ENCODE data around the gene CCSER2. TPM values are rescaled to one million over a fixed set of nuclear protein-coding genes. Genes with fewer than 3 reads are reported as not detected.
A peak's percentile ranks its signal among the peaks of the same experiment; 100 is the strongest.
"Not testable (repeated sequence)": the region's sequence is repeated elsewhere in the genome, so short reads cannot be mapped to it uniquely, and the experiment has no call there.

The CCSER2 gene
- total RNA-seq, 2 donors from 2014 or later = 119 to 131 TPM

- intact Hi-C loops (cut with DNase I) = no loop called here
- DNase-seq (no peak), ATAC-seq (no peak)
Observed at GRCh38 chr10:84310470-84310869, 17.9 kb upstream of the CCSER2 start.

DNA sequence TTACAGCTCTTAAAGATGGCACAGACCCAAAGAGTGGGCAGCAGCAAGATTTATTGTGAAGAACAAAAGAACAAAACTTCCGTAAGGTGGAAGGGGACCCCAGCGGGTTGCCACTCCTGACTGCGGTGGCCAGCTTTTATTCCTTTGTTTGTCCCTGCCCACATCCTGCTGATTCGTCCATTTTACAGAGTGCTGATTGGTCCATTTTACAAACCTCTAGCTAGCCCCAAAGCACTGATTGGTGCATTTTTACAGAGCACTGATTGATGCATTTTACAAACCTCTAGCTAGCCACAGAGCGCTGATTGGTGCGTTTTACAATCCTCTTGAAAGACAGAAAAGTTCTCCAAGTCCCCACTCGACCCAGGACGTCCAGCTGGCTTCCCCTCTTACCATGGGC is 16.8 kb upstream of the CCSER2 start:
- intact Hi-C loops (cut with DNase I) = no loop called here
- DNase-seq (no peak), ATAC-seq (no peak)

DNA sequence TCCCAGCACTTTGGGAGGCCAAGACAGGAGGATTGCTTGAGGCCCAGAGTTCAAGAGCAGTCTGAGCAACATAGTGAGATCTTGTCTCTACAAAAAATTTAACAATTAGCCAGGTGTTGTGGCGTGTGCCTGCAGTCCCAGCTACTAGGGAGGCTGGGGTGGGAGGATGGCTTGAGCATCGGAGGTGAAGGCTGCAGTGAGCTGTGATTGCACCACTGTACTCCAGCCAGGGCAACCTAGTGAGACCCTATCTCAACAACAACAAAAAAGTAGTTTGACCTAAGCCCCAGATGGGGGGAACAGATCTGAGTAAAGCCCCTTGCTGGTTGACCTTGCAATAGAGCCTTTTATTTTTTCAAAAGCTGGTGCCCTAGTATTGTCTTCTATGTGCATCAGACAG is 15.6 kb upstream of the CCSER2 start:
- ATAC-seq (no peak), DNase-seq (no peak)
- intact Hi-C loops (cut with DNase I) = no loop called here

DNA sequence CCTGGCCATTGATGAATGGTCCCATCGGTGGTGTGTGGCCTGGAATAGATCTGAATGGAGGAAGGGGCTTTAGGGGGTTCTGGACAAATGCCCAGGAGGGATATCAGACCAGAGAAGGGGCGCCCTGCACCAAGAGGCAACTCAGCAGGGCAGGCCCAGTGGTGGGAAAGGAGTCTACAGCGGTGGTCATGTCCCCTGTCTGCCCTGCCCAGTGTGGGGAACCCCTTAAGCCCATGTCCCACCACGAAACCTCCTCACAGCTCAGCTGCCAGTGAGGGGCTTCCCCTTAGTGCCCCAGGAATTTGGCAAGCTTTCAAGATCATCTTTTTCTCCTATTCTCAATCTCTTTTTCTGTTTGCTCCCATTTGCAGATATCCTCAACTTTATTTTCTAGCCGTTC is 14.1 kb upstream of the CCSER2 start:
- no peak for DNase-seq
- intact Hi-C loops (cut with DNase I) = no loop called here
- ATAC-seq = no peak

GRCh38 chr10:84317174-84317573 is 11.2 kb upstream of the CCSER2 start:
- DNase-seq = no peak
- intact Hi-C loops (cut with DNase I) = no loop called here

DNA sequence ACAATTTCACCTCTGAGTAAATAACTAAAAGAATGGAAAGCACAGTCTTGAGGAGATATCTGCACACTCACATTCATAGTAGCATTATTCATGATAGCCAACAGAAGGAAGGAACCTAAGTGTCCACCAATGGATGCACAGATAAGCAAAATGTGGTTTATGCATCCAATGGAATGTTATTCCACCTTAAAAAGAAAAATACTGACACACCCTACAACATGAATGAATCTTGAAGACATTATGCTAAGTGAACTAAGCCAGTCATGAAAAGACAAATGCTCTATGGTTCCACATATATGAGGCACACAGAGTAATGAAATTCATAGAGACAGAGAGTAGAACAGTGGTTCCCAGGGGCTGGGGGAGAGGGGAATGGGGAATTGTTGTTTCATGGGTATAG is 6.5 kb upstream of the CCSER2 start:
- ATAC-seq (no peak), DNase-seq (no peak)
- intact Hi-C loops (cut with DNase I) = no loop called here

More at GRCh38 chr10:84317174-84317573, 11.2 kb upstream of the CCSER2 start:
- ATAC-seq = no peak

DNA sequence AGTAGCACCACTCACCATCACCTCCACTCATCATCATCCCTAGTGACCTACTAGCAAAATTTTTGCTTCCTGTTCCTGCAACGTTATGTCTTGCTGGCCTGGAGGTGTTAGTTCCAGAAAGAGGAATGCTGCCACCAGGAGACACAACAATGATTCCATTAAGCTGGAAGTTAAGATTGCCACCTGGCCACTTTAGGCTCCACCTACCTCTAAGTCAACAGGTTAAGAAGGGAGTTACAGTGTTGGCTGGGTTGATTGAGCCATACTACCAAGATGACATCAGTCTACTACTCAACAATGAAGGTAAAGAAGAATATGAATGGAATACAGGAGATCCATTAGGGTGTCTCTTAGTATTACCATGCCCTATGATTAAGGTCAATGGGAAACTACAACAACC is 4.8 kb upstream of the CCSER2 start:
- intact Hi-C loops (cut with DNase I); DNase-seq; ATAC-seq: not testable (repeated sequence)

DNA sequence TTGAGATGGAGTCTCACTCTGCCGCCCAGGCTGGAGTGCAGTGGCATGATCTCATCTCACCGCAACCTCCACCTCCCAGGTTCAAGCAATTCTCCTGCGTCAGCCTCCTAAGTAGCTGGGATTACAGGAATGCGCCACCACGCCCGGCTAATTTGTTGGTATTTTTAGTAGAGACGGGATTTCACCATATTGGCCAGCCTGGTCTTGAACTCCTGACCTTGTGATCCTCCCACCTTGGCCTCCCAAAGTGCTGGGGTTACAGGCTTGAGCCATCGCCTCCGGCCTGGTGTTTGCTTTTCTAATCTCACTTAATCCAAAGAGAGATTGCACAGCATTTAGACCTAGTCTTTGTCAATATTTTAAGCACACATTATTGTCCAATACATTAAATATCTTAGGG is 1.4 kb upstream of the CCSER2 start:
- intact Hi-C loops (cut with DNase I); ATAC-seq: not testable (repeated sequence)

DNA sequence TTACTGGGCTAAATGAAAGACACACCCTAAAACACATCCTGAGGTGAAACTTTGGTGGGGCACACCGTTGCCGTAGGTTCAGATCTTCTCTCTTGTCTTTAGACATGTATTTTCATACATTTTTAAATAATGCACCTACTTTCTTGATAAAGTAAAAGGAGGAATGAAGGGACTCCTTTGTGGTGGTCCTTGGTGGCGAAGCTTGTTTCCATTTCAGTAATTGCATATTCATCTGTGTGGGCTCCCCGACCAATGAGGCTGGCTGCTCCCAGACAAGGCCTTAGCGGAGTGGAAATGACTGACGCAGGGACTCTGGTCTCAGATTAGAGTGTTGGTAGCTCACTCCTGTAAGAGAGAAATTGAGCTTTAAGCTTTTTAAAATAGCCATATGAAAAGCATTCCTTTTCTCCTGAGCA is 815 bp downstream of the CCSER2 start:
- peak; percentile 42 for DNase-seq
- ATAC-seq = peak in 1 of 2 donors; percentile 11
- intact Hi-C loops (cut with DNase I) = no loop called here

More for the DNA sequence above, 1.4 kb upstream of the CCSER2 start:
- not testable (repeated sequence) for DNase-seq

DNA sequence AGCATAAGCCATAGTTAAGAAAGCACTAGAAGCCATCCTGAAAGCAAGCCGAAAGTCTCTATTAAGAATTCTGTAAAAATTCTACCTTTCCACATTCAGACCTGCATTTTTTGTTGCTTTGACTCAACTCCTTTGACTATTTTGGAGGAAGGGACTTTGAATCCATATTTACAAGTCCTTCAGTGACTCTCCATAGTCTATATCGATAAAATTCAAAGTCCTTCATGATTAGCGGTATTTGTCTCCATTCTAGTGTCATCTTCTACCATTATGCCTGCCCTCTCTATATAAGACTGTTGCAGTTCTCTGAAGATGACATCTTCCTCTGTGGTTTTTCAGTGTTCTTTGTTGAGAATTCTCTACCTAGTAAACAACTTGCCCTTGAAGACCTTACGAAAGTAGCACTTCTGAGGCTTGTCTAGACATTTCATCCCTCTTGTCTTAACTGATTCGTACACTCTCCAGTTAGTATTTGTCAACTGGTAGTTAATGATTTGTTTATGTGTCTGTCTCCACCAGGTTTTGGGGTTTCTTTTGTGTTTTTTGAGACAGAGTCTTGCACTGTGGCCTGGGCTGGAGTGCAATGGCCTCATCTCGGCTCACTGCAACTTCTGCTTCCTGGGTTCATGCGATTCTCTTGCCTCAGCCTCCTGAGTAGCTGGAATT is 1.7 kb downstream of the CCSER2 start:
- intact Hi-C loops (cut with DNase I) = no loop called here
- ATAC-seq (no peak), DNase-seq (no peak)

- DNase-seq = no peak
- intact Hi-C loops (cut with DNase I) = no loop called here
- no peak for ATAC-seq
Observed at GRCh38 chr10:84331091-84331490, 2.7 kb downstream of the CCSER2 start.

GRCh38 chr10:84333864-84334451 is 5.6 kb downstream of the CCSER2 start:
- ATAC-seq = peak; percentile 31 to 40
- no peak for DNase-seq
- intact Hi-C loops (cut with DNase I) = no loop called here

GRCh38 chr10:84334811-84335210 is 6.4 kb downstream of the CCSER2 start:
- no peak for DNase-seq
- intact Hi-C loops (cut with DNase I) = no loop called here
- peak in 1 of 2 donors; percentile 58 for ATAC-seq

DNA sequence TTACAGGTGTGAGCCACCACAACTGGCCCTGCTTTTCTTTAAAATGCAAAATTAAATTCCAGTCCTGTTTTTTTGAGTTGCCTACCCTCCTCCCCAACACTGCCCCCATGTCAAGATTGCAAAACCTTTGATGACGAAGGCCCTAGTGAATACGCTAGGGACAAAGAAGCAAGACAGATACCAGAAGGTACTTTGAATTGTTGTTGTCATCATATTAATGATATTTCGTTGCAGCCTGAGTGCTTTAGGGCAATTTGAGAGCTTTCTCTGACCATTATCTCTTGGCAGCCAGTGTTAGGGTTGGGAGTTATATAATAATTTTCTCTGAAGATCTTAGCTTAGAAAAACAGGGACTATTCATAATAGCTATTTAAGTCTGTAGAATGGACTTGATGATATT is 7.1 kb downstream of the CCSER2 start:
- ATAC-seq = peak; percentile 42 to 44

GRCh38 chr10:84336406-84337090 is 8.2 kb downstream of the CCSER2 start:
- DNase-seq (no peak), ATAC-seq (no peak)
- intact Hi-C loops (cut with DNase I) = no loop called here

More for the DNA sequence above, 7.1 kb downstream of the CCSER2 start:
- intact Hi-C loops (cut with DNase I) = no loop called here
- DNase-seq = no peak

DNA sequence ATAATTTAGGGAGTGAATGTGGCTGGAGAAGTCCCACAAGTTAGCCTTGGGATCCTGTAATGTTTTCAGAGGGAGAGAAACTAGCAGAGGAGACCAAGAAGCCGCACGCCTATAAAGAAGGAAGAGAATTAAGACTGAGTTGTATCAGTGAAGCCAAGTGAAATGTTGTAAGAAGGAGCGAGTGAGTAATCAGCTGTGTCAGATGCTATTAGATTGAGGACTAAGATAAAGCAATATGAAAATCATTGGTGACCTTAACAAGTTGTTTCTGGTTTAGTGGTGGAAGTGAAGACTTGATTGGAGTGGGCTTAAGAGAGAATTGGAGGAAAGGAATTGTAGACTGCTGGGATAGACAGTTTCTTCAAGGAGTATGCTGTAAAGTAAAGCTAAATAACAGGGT is 8.8 kb downstream of the CCSER2 start:
- intact Hi-C loops (cut with DNase I) = no loop called here
- no peak for DNase-seq
- no peak for ATAC-seq

GRCh38 chr10:84339025-84339424 is 10.6 kb downstream of the CCSER2 start:
- ATAC-seq (no peak), DNase-seq (no peak)
- intact Hi-C loops (cut with DNase I) = no loop called here

- no peak for ATAC-seq
- DNase-seq = no peak
- intact Hi-C loops (cut with DNase I) = no loop called here
Observed at GRCh38 chr10:84340187-84340586, 11.8 kb downstream of the CCSER2 start.

DNA sequence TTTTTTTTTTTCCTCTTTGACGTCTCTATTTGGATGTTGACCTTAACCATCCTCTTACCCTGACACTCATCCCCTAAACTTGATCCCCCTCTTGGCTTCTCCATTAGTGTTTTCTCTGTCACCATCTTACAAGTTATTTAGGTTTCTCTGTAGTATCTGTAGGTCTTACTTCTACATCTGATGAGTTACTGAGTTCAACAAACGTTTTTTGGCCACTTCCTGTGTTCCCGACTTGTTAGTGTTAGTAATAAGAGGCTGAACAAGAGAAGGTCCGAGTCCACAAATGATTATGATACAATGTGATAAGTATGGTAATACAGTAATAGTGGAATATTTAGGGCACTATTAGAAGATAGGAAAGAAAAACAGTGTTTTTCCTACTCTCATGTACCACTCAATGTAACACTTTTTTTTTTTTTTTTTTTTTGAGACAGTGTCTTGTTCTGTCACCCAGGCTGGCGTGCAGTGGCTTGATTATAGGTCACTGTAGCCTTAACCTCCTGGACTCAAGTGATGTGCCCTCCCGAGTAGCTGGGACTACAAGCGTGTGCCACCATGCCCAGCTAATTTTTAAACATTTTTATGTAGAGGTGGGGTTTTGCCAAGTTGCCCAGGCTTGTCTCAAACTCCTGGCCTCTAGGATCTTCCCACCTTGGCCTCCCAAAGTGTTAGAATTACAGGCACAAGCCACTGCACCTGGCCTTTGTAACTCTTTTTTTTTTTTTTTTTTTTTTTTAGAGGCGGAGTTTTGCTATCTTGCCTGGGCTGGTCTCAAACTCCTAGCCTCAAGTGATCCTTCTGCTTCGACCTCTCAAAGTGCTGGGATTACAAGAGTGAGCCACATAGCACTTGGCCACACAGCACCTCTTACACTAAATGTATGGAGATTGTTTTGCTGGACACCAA is 12.5 kb downstream of the CCSER2 start:
- ATAC-seq (no peak), DNase-seq (no peak)
- intact Hi-C loops (cut with DNase I) = no loop called here

- ATAC-seq = no peak
- no peak for DNase-seq
- intact Hi-C loops (cut with DNase I) = no loop called here
Observed at GRCh38 chr10:84341538-84341856, 13.1 kb downstream of the CCSER2 start.

Measured in left cardiac atrium (tissue), 4 donors.